GM19324 (cell line): Measurements from ENCODE around the gene GOLGA6D.
"Not testable (repeated sequence)": the region's sequence is repeated elsewhere in the genome, so short reads cannot be mapped to it uniquely, and the experiment has no call there.

Experiments used
- ATAC-seq: cut with Tn5 transposase; IDR thresholded peaks from one replicate; pipeline ENCODE4 v1.9.1; 2021; ENCODE audit warnings: mild to moderate bottlenecking, moderate library complexity; ENCODE audit not compliant: unreplicated experiment, low FRiP score

GOLGA6D gene, protein sequence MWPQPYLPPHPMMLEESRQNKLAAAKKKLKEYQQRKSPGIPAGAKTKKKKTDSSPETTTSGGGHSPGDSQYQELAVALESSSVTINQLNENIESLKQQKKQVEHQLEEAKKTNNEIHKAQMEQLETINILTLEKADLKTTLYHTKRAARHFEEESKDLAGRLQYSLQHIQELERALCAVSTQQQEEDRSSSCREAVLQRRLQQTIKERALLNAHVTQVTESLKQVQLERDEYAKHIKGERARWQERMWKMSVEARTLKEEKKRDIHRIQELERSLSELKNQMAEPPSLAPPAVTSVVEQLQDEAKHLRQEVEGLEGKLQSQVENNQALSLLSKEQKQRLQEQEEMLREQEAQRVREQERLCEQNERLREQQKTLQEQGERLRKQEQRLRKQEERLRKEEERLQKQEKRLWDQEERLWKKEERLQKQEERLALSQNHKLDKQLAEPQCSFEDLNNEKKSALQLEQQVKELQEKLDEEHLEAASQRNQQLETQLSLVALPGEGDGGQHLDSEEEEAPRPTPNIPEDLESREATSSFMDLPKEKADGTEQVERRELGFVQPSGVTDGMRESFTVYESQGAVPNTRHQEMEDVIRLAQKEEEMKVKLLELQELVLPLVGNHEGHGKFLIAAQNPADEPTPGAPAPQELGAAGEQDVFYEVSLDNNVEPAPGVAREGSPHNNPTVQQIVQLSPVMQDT

DNA sequence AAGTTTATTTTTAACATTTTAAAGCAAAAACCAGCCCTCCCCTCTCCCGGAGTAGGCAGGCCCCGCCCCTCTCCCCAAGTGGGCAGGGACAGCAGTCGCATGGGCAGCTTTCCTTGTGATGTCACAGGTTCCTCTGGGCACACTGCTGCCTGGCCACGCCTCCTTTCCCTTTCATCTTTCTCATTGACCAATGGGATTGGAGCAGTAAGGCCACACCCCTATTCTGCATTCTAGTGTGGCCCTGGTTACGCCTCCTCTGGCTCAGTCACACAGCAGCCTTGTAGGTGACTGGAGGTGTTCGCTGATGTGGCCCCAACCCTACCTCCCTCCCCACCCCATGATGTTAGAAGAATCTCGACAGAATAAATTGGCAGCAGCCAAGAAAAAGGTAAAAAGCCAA is at the start of gene GOLGA6D:
TSS of gene GOLGA6D (plus strand) at position 264 of the 400 bp plus-strand sequence. CDS start at position 305, 41 bp downstream.
- not testable (repeated sequence) for ATAC-seq

DNA sequence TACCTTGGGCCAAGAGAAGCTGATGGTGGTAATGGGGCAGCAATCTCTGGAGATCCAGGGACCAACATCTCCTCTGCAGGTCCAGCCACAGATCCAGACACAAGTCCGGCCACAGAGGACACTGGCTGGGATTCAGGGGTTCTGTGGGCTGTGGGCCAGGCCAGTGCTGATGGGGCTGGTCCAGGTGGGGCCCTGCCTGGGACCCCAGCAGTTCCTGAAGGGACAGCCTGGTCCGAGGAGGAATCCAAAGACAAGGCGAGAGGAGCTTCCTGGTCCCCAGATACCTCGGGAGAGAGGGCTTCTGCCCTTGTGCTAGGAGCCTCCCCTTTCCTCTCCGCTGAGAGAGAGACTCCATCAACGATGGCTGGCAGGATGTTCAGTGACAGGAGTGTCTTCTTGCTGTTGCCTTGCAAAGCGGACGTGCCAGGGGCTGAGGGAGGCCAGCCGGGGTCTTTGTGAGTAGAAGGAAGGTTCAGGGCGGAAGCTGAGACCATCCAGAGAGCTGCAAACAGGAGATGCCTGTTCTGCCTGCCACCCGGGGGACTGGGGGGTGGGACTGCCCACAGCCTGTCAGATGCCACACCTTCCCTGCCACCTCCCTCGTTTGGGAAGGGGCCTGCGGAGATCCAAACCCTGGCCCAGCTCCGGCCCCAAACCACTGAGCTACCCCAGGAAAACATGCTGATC is 49.0 kb upstream of the GOLGA6D start:
- ATAC-seq = no peak

DNA sequence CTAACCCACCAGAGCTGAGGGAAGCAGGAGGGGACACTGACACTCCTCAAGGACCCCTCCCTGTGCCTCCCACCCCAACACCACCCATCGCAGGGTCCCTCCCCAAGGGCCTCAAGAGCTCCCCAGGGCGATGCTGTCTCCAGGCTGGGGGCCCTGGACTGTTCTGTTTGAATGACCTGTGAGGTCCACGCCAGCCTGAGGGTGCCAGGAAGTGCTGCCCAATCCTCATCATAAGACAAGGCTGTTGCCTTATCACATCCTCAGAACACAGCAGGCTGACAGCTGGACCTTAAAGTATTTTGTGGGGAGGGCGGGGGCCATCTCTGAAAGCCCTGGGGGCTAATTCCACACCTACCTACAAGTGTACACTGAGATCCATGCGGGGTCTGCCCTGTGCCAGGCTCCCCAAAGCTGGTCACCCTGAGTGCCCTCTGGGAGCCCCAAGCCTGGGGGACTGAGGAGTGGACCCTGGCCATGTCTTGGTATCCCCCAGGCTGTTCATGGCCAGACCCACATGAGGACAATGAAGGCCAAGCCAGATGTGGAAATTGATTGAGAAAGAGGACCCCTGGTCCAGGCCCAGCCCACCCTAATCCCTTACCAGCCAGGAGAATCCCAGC is 48.3 kb upstream of the GOLGA6D start:
- ATAC-seq = no peak

DNA sequence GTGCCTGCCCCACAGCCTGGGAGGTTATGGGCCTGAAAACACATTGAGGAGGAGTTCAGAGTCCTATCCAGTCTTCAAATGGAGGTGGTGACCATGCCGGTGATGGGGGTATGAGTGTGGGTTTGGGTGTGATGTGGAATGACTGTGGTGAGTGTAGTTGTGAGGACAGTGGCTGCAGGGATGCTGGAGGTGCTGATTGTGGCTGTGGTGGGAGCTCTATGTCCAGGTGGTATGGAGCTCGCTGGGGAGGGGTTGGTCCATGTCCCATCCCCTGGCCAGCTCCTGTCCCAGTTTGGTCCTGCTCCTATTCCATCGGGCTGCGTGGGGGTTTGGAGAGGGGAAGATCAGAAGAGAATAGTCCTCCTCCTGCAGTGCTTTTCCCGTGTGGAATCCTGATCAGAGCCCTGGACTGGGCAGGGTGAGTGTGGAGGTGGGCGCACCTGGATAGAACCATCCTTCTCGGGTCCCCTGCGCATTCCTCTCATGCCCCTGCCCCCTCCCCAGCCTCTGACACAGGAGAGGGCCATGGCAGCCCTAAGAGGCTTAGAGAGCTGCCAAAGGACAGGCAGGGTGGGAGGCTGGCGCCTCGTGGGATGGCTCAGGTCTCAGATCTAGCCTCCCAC is 47.5 kb upstream of the GOLGA6D start:
- no peak for ATAC-seq

DNA sequence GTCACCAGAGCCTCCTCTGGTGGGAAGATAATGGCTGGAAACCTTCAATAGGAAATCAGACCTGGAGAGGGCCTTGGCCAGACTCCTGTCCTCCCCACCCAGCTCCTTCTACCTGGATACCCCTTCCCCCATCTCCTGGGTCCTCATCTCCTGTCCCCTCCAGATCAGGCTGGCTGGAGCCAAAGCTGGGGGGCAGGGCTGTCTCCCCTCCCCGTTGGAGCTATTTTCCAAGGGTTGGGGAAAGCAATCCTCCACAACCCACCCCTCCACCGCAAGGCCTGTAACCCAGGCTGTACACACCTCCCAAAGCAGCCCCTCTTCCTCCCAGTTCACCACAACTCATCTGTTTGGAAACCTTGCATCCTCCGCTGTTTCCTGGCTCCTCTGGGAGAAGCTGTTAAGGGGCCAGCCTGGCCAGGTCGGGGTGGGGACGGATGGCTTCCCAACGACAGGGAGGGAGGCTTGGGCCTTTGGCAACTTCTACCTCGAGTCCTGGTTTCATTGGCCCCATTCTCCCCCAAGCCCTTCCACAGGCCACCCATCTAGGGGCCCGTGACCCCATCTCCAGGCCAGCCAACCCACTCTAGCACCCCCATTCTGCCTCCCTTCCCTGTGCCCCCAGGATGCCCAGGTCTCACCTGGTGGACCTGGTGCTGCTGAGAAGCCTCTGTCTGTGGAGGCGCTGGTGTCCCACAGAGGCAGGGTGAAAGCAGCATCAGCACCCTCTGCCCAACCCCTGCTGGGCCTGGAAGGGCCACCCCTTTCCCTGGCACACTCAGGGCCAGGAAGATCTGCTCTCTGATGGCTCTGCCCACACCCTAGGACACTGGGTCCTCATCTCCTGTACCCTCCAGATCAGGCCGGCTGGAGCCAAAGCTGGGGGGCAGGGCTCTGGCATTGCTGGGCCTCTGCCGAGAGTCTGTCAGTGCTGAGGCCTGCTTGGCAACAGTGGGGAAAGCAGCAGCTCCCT is 46.6 kb upstream of the GOLGA6D start:
- ATAC-seq = no peak

DNA sequence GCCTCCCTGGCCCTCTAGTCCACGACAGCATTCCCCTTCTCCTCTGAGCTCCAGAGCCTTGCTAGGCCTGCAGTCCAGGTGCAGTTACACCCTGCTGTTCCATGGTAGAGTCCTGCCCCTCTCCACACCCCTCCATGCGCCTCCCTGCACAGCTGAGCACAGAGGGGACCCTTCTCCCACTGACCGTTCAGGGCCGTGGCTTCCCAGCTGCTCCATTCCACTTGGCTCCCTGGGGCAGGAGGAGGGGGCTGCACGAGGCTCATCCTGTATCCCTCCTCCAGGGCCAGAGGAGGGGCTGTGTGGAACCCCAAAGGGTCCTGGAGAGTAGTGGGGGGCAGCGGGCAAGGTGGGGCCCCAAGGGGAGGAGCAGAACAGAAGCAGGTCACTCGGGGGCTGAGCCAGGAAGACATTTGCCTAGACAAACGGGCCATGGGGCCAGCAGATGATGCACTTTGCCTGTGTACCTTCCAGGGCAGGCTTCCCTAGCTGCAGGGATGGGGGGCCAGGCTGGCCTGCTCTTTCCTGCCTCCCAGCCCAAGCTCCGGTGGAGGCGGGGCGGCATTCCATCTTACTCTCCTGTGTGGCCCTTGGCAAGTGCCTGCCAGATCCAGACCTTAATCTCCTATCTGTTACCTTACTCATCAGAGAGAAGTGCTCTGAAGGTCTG is 45.2 kb upstream of the GOLGA6D start:
- no peak for ATAC-seq

DNA sequence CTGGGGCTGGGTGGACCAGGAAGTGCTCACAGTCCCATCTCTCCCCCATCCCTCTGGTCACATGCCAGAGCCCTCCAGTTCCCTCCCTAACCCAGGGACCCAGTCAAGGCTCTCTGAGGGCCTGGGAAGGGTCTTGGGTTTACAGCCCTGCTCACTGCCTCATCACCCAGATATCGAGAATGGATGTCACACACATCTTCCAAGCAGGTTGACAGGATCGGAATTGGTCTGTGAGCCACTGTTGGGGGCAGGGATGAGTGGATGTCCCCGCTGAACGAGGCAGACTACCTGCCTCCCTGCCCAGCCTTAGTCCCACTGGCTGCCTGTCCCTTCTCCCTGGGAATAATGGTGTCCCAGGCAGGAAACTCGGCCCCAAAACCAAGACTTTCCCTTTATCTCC is 44.5 kb upstream of the GOLGA6D start:
- no peak for ATAC-seq

DNA sequence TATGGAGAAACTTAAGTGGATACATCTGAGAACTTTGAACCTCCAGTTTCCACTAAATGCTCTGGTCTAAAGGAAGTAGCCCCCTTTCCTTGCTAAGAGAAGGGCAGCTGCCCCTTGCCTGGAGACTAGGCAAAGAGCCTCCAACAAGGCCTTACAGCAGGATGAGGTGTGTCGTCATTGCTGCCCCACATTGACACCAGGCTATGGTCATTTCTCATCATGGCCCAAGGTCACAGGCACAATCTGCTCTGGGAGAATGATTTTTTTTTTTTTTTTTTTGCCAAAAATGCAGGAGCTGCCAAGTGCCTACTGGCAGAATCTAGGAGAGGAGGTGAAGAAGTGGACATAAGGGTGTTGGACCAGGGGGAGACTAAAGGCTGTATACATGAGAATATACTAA is 36.9 kb upstream of the GOLGA6D start:
- not testable (repeated sequence) for ATAC-seq

DNA sequence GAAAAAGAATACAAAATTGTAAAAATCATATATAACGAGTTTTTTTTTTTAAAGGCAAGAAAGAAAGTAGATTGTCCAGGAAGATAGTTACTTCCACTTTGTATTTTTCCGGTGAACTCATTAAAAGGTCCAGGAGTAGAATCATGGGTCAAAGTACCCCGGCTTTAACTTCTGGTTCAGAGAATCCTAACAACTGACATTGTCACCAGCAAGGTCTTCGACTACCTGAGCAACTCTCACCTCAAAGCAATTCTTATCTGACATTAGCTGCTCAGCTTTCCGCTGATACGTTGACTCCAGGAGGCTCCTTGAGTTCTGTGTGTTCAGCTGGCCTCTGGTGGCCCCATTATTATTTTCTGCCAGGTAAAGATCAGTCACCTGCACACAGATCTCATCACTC is 33.6 kb upstream of the GOLGA6D start:
- not testable (repeated sequence) for ATAC-seq

DNA sequence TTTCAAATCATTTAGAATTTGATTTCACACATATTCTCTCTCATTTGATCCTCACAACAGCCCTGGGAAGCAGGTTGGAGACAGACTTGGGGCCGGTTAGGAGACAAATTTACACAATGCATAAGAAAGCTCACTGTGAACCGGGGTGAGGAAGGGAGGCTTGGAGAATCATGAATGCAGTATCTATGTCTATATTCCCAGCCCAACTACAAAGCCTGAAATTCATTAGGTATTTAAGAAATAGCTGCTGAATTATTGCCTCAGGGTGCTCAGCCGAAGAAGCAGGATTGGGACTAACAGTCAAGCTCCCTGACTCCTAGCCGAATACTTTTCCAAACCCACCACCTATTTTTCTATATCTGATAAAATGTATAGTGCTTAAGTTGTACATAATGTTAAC is 32.9 kb upstream of the GOLGA6D start:
- no peak for ATAC-seq

DNA sequence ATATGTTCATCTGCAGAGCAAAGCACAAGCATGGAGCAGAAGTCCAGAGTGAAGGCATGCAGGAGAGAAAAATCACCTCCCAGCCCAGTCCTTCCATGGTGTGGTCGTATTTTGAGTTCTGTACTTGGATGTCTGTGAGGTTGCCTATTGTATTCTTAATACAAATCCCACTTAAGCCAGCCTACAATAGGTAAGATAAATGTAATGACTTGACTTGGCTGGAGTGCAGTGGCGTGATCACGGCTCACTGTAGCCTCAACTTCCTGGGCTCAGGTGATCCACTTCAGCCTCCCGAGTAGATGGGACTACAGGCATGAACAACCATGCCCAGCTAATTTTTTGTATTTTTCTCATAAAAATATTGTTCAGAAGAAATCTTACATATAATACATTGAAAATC is 31.3 kb upstream of the GOLGA6D start:
- ATAC-seq = not testable (repeated sequence)

DNA sequence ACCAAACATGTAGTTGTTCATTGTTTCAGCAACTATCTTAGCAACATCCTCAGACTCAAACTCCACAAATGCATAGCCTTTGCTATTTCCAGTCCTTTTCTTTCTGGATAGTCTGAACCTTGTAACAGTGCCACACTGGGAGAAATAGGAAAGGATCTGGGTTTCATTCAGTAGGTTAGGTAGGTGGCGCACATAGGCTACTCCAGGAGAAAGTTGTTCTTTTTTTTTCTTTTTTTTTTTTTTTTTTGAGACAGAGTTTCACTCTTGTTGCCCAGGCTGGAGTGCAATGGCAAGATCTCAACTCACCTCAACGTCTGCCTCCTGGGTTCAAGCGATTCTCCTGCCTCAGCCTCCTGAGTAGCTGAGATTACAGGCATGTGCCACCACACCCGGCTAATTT is 30.4 kb upstream of the GOLGA6D start:
- ATAC-seq = not testable (repeated sequence)

DNA sequence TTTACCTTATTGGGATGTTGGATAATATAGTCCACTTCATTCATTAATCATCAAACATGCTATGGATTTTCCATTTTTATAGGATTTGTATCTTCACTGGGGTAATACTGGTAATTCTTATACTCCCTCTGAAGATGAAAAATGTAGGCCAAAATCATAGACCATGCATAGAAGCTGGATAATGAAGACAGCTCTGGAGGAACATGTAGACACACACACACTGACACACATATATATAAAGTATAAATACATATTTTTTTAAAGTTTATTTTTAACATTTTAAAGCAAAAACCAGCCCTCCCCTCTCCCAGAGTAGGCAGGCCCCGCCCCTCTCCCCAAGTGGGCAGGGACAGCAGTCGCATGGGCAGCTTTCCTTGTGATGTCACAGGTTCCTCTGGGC is 24.6 kb upstream of the GOLGA6D start, which contains the start of gene GOLGA6C:
TSS of gene GOLGA6C (plus strand) at position 301 of the 400 bp plus-strand sequence. CDS start 265 bp downstream, outside the sequence.
- ATAC-seq = not testable (repeated sequence)

DNA sequence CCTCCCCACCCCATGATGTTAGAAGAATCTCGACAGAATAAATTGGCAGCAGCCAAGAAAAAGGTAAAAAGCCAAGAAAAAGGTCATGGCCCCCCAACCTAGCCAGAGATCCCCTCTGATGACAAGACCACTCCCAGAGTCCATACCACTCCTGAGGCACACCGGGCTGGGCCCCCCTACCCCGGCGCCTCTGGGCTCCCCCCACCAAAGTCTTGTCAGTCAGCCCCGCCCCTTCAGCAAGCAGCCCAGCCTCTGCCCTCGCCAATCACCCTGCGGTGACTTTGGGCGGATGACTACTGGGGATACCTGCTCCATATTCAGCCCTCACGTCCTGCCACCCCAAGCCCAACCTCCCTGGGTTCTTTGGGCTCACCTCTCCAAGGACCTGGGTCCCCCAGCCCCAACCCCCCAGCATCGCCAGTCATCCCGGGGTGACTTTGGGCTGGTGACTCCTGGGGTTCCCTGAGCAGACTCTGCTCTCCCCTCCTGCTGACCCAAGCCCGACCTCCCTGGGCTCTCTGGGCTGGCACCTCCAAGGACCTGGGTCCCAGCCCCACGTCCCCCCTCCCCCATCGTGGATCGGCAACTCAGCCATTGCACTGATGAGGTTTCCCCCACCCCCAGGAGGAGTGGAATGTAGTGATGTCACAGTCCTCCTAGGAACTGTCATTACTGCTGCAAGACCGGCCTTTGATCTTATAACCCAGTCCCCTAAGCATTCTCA is 23.9 kb upstream of the GOLGA6D start:
- ATAC-seq = not testable (repeated sequence)

DNA sequence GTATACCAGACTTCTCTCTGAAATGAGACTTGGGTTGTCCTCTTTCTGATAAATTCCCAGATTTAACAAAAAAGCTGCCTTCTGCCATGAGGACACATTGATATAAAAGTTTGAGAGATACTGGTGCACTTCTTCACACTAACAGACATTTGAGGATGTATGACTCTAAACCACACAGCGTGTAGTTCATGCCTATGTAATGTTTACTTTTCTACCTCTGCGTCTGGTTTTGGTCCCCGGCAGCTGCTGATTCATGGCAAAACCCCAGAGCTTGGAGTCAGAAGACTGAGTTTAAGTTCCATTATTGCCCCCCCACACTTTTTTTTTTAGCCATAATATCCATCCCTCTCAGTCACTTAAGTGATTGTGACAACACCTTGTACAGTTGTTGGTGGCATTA is 22.8 kb upstream of the GOLGA6D start:
- not testable (repeated sequence) for ATAC-seq

DNA sequence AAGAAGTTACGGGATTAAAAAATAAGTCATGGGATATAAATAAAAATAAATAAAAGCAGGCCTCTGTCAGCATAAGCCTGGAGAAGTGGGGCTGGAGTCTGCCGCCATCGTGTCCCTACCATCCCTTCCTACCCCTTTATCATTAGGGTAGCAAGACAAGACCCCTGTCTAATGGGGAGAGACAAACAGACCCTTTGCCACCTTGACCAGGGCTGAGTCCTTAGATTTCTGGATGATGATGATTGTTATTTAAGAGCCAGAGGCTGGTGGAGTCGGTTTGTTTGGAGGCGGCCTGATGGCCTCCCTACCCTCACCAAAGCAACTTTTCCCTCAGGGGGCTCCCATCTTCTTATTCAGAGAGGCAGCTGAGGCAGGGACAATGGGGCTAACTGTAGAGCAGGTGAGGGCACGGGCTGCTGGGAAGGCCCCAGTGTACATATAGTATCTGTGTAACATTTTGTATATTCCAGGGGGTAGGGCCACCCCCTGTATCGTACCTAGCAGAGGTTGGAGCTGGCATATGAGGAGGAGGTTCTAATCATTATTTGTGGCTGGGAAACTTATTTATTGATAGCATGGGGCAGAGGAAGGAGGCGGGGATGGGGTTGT is 8.8 kb upstream of the GOLGA6D start:
- not testable (repeated sequence) for ATAC-seq

DNA sequence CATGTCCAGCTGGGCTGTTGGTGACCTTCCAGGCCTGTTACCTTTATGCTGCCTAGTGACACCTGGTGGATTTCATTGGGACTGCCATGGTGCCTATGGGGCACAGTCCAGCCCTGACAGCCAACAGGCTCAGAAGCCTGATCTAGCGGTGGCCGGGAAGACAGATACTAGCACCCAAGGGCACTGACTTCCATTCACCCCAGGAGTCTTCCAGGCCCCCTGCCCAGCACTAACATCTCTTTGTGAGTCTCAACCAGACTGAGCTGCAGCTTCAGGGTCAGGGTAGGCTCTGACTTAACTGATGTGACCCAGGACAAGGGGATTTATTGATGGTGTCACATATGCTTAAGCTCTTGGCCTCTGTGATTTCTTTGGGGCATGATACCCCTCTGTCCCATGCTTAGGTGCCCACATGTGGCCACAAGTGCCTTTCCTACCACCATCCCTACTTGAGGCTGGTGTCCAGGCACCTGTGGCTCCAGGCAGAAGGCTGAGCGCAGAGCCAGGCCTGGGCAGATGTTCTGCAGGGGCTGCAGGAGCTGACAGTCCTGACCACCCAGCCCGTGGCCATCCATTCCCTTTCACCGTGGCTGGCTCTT is 8.0 kb upstream of the GOLGA6D start:
- ATAC-seq = not testable (repeated sequence)
